Head of caudate nucleus (tissue), 42 donors: ENCODE measurements around the gene FBLIM1.

Experiments
- DNase-seq, 42 donors: peaks; one replicate each; pipeline versions ENCODE4 v3.0.0 to v3.0.0-alpha.2; 2020 to 2021; ENCODE audit warnings: mixed read lengths in 7 of 42
- intact Hi-C: fragments of 100-400 bp; cut with DNase I; formaldehyde crosslinking; loops from one replicate; pipeline ENCODE4 v1.15.0; 2022

The FBLIM1 gene

DNA sequence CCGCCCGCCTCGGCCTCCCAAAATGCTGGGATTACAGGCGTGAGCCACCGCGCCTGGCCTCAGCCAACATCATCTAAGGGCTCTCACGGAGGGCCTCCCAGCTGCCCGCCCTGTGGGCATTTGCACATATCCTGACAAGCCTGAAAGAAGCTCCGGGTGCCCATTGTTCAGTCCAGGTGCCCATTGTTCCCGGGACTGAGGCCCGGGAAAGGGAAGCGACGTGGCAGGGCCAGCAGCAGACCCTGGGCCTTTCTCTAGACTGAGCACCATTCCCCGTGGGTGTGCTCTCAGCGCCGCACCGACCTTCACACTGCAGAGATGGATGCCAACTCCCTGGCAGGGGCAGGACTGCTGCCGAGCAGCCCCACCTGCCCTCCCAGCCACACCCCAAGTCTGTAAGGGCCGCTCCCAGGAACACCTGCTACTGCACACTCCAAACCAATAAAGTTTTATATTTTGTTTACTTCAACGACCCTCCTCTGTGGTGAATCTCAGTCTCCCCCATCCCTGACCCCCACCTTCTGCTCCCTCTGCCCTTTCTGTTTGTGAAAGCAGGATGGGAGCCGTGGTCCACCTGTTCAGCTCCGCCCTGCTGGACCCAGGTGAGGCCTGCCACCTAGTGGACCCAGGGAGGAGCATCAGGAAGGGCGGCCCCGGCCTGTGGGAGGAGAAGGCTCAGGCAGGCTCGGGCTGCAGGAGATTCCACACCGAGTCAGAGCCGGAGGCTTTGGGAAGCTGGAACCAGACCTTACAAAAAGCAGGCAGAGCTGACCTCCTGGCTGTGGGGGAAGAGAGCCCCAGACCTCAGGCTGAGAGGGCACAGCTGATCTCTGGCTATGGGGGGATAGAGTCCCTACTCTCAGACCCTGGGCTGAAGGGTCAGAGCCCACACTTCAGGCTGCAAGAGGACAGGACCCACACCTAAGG is 17.4 kb upstream of the FBLIM1 start:
- peak; percentile 48 to 86 (median 72) for DNase-seq
- intact Hi-C loops, result no loop called here

DNA sequence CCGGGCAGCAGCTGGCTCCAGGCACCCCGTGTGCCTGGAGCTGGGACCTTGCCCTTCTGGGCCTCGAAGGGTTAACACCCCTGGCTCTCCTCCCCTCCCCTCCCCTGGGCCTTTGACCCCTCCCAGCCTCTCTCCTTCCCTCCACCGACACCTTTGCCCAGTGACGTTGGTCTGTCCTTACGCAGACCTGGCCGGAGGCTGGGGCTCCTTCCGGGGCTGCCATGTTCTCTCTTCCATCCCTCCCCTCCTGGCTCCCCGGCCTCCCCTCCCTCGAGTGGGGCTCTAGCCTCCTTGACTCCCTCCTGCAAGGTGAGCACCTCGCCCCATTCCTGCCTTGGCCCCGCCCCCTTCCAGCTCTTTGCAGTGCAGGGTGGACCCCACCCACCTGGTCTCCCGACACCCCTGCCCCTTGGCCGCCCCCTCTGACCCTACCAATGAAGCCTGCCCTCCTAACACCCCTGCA is 16.2 kb upstream of the FBLIM1 start, which contains the start of gene TMEM82:
Gene TMEM82 (plus strand): TSS at position 161 of the 463 bp plus-strand sequence. CDS start 61 bp downstream, at position 222.
- DNase-seq, result no peak
- intact Hi-C loops, result no loop called here

DNA sequence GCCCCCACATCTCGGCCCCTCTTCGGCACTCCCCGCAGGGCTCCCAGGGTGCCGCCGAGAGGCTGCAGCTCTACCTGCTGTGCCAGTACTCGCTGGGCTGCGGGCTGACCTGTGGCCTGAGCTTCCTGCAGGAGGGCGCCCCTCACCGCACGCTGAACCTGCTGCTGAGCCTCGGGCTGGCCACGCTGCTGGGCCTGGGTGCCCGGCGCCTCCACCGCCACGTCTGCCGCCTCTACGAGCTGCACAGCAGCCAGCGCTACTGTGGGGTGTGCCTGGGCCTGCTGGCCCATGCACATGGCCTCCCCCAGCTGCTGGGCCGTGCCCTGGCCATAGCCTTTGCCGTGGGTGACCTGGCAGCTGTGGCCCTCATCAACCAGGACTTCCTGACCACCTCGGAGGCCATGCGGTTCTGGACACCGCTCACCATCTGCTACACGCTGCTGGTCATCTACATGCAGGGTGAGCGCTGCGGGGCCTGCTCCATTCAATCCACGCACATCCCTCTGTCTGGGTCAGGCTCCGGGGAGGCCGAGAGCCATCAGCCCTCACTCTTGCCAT is 14.4 kb upstream of the FBLIM1 start:
- intact Hi-C loops, result no loop called here

DNA sequence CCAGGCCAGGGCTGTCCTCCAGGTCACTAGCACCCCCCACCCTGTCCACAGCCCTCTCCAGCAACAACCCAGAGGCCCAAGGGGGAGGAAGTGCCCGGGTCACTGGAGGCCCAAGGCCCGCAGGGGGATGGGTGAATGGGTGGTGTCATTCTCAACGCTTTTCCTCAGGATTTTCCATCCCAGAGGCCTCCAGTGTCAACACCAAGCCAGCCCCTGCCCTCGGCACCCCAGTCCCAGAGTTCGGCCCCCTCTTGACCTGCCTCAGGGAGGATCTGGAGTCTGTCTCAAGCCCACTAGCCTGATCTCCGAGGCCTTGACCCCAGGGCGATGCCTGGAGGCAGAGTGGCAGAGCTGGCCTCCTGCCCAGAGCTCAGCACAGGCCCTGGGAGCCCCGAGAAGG is 11.2 kb upstream of the FBLIM1 start:
- no peak for DNase-seq
- intact Hi-C loops, result no loop called here

More for the DNA sequence above, 14.4 kb upstream of the FBLIM1 start:
- no peak for DNase-seq

DNA sequence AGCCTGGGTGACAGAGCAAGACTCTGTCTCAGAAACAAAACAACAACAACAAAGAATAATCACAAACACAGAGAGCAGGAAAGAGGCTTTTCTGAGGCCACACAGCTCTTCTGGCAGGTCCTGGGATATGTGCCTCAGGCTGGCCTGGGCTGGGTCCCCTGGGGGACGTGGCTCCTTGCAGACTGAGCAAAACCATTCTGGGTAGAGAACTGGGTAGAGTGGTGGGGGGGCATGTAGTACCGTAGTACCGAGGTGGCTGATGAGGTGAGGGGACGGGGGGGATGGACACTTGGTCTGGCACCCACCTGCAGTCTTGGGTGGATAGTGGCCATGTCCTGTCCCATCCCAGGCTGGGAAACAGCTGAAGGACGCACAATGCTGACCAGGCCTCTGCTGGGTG is 10.3 kb upstream of the FBLIM1 start:
- intact Hi-C loops, result no loop called here
- no peak for DNase-seq

DNA sequence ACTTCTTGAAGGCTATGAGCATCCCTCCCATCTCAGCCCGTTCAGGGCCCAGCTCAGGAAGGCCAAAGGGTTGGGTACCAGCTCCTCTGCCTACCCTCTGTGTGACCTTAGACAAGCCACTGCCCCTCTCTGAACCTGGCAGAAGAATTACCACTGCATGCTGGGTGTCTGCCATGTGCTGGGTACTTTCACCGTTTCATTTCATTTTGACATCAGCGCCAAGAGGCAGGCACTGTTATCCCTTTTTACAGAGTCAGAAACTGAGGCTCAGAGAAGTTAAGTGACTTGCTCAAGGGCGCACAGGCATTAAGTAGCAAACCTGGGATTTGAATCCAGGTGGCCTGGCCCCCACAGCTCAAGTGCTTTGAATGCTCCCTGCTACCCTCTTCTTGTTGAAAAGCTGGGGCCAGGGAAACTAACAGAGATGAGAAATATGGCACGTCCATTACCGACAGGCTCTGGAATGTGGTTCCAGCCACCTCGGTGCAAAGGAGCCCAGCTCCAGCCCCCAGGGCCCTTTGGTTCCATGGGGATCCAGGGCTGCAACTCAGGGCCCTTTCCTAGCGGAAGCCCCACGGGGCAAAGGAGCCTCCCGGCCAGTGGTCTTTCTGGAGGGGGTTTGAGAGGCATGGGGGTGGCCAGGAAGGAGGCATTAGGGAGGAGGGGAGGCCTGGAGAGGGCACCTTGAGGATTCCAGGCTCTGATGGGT is 9.8 kb upstream of the FBLIM1 start:
- intact Hi-C loops, result no loop called here
- no peak for DNase-seq

DNA sequence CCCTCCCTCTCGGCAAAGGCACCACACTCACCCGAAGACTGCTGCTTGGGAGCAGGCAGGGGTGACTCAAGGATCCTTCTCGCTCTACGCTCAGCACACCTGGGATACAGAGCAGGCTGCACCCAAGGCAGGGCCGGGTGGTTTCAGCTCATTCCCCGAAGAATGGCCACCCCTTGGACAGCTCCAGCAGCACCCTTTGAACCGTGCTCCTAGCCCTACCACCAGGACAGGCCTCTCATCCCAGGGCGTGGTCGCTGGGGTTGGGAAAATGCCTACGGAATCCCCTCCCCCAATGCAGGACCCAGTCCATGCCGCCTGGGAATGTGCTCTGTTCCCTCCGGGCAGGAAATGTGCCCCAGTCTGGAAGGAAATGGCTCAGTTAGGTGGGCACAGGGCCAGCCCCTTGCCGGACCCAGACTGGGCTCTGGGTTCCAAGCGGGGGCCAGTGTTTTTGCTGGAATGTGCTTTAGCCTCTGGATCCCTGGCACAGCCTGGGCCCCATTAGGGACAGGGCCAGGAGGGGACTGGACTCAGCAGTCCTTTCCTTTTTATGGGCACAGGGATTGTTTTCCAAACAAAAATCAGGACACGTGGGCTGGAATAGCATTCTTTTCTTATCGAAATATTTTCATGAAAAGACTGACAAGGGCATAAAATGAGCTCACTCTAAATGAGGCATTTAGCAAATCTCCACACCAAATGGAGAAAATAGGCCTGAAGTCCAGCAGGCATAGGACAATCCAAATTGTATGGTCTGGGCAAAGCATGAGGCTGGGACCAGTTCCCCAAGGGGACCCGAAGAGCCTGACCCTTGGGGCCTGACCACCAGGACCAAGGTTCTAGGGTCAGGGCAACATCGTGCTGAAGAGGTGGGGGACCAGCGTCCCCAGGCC is 8.9 kb upstream of the FBLIM1 start:
- DNase-seq, result peak in 2 of 42 donors; percentile 11 to 32
- intact Hi-C loops, result no loop called here

DNA sequence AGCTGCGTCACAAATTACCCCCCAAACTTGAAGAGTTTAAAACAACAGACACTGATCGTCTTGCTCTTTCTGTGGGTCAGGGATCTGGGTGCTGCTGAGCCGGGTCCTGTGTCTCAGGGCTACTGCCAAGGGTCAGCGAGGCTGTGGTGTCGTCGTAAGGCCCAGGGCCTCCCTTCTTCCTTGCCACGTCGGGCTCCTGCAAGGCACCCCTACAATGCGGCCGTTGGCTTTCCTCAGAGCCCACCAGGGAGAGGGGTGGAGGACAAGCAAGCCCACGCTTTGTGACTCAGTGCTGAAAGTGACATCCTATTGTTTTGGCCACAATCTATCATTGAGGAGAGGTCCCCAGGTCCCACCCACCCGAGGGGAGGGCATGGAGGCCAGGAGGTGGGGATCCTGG is 7.7 kb upstream of the FBLIM1 start:
- no peak for DNase-seq
- intact Hi-C loops, result no loop called here

DNA sequence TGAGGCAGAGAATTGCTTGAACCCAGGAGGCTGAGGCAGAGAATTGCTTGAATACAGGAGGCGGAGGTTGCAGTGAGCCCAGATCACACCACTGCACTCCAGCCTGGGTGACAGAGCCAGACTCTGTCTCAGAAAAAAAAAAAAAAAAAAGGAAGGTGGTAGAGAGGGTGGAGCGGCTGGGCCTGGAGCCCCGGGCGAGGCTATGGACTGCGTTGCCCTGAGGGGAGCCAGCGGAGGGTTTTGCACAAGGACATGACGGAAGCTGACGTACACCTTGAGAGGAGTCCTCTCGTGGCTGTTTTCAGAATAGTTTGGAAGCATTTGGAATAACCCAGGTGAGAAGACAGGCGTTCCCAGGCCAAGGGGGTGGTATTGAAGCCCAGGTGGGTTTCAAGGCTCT is 6.9 kb upstream of the FBLIM1 start:
- no peak for DNase-seq
- intact Hi-C loops, result no loop called here

DNA sequence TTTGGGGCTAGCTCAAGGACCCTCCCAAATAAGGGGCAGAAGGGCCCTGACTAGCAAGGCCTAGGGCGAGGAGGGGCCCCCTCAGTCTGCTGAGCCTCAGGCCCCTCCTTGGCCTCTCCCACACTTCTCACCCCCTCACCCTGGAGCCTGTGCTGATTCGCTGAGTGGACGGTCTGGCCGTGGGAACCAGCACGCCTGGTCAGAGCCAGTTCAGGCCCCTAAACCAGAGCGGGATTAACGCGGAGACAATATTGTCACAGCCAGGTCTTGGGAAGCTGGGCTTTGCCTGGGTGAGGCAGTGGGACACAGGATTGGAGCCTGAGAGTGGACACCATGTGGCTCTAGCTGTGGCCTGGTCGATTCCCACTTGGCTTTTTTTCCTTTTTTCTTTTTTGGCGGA is 4.8 kb upstream of the FBLIM1 start:
- intact Hi-C loops, result no loop called here
- no peak for DNase-seq

DNA sequence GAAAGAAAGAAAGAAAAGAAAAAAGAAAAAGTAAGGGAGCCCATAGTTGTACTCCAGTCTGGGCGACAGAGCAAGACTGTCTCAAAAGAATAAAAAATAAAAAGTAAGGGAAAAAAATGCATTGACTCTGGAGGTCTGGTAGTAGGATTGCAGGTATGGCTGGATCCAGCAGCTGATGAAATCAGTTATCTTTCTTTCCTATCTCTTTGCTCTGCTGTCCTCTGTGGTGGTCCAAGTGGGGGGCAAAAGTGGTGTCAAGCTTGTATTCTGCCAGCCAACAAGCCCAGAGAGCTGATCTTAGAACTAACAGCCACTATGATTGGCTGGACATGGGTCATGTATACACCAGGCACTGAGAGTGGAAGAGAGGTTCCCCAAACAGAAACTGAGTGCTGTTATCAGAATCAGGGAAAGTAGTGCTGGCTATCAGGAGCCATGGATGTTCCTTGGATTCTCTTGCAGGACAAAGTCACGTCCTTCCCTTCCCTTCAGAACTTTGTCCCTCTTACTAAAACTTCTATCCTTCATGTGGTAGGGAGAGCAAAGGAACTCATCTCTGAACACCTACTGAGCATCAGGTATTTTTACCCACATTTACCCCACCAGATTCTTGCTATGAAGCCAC is 3.5 kb upstream of the FBLIM1 start:
- DNase-seq, result no peak
- intact Hi-C loops, result no loop called here

DNA sequence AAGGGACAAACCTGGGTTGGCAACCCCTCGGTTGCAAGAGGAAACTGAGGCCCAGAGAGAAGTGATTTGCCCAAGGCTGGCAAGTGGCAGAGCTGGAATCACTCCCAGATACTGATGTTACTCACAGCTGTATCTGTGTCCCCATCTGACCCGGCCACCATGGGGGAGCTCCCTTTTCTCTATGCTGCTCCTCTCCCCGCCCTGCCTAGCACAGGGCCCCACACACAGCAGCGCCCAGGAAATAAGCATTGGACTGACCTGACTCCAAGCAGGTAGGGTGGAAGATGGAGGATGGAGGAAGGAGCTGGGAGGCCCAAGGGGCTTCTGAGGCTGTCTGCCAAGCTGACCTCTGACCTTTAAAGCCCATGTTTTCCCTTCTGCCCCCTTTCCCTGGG is 3.0 kb upstream of the FBLIM1 start:
- intact Hi-C loops, result no loop called here
- no peak for DNase-seq

DNA sequence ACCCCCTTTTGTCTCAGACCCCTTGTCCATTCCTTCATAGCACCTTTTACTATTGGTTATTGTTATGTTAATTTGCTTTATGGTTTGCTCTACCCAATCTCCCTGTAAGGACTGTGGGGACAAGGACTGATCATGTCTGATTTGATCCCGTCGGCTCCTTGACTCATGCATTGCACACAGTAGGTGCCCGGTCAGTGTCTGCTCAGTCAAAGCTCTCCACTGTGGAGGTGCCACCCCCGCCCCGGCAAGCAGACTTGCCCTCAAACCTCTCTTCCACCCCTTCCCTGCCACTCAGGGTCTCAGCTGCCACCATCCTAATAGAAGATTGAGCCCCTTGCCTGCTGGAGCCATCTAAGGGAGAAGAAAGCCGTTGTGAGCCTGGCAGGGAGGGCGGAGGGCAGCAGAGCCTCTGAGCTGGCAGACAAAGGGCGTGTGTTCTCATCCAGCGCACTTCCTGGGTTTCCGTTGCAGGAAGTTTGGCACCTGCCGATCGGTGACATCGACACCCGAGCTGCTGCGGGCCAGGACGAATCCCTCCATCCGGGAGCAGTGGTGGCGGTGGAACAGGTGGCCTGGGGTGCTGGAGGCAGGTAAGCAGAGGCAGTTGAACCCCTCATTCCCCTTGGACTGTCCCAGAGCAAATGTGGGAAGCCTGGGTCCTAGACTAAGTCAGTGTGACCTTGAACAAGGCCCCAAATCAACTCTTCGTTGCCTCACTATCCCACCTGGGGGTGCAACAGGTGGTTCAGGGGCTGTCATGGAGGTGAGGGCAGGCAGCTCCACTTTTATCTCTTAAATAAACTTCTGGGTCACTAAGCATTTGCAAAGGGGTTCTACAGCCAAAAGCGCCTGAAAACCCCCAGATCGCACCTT is 2.2 kb upstream of the FBLIM1 start:
- intact Hi-C loops, result no loop called here
- peak in 6 of 42 donors; percentile 14 to 54 (median 24) for DNase-seq

DNA sequence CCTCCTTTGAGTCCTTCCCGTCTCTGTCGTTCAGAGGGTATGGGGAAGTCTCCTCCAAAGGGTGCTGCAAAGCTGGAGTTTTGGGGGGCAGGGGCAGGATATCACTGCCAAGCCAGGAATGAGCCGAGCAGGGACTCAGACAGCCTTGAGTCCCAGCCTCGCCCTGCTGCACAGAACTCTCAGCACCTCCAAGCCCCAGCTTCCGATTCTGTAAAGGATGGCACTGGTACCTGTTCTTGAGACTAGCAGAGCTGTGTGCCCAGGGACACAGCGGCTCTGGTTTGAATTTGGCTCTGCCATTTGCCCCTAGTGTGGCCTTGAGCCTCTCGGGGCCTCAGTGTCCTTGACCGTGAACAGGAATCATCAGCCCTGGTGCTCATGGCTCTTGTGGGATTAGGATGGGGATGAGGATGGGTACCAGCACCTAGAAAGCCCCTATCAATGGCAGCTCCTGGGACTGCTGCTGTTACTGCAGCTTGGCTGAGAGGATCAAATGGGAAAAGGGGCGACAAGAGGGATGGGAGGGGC is 1.5 kb upstream of the FBLIM1 start:
- no peak for DNase-seq
- intact Hi-C loops, result no loop called here

DNA sequence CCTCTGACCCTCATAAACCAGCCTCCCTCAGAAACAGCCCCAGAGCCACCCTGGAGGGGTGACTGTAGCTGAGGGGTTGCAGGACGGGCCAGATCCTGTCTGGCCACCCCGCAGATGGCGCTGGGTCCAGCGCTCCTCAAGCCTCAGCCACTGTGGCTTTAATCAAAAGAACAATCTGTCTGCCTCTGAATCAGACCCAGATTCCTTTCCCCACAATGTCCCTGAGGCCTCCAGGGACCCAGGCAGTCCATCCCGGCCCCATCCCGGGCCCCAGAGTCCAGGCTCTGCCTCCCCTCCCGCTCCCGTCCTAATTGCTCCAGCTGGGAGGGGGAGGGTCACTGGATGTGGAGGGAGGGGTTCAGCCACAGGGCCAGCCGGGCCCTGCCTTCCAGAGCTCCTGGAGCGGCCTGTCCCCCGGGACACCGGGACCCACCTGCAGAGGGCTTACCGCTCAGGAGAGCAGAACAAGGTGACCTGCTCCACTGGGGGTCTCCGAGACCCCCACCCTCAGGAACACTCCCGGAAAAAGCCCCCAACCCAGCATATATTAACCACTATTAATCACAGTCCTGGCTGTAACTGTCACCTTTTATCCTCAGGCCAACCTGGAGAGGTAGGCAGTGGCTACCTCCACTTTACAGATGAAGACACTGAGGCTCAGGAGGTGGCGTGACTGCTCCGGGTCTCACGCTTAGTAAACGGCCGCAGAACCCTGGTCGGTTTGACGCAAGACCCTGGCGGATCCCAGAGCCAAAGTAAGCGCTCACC is 836 bp upstream of the FBLIM1 start:
- no peak for DNase-seq
- intact Hi-C loops, result no loop called here

DNA sequence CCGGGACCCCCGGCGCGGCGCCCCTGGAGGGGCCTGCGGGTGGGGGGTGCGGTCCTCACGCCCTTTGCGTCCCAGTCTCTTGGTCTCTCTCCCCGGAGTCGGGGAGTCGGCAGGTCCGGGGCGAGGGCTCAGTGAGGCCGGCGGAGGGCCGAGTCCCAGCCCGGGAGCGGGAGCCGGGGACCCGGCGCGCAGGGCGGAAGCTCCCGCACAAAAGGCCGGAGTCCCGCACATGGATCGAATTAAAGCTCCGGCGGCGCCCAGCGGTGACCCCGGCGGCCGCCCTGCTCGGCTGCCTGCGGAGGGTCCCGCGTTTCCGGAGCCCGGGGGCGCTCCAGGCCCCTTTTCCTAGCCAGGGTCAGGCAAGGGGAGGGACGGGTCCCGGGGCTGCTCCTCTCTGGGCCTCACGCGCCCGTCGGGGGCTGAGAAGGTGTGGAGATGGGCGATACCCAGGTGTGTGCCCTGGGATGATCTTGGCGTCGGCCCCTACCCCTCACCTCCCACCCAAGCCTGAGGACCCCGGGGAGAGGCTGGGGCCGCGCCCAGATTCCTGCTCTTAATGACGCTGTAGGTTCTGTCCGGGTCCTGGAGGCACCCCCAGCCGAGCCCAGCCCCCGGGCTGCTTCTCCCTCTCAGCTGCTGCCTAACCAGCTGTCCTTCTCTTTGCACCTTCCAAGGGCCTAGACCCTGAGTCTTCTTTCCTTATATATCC is 512 bp downstream of the FBLIM1 start:
- DNase-seq, result no peak
- intact Hi-C loops, result no loop called here
